K562 (cell line): ENCODE measurements around the gene CD248. TPM values are rescaled to one million over a fixed set of nuclear protein-coding genes. Genes with fewer than 3 reads are reported as not detected.

Experiments used
- ATAC-seq: fragments of 200-7000 bp; cut with Tn5 transposase; 3 replicates; pipeline ENCODE4 v1.9.1; 2020; ENCODE audit warnings: moderate library complexity
- BruUV-seq: library from RNA; stranded (reverse); fragments of 400-500 nt; replicated peaks from 2 replicates; lab custom pipeline; 2021; lab: Mats Ljungman, UMichigan
- CTCF ChIA-PET: fragments of 300-600 bp; formaldehyde crosslinking; extraction: SDS; loops from one replicate; lab custom pipeline; 2021; ENCODE audit warnings: low intra/inter-chr PET ratio; lab: Yijun Ruan, JAX
- POLR2A ChIA-PET: fragments of 300-600, 350-650 bp; sonication (Branson Sonifier 250); formaldehyde crosslinking; extraction: SDS; loops from one replicate; lab custom pipeline; 2021; ENCODE audit warnings: antibody characterized with exemption, inconsistent platforms; lab: Yijun Ruan, JAX
- DNase-seq, 4 experiments: peaks; one replicate each; pipeline versions ENCODE4 v3.0.0 to v3.0.0-alpha.2; 2011 to 2018; ENCODE audit warnings: low spot score in 3 of 4, mixed read lengths in 3 of 4; ENCODE audit errors: extremely low read depth in 1 of 4
- FAIRE-seq: peaks from 2 replicates; lab custom pipeline; 2011; peaks lifted over from hg19 to GRCh38; lab: Jason Lieb, UNC
- H2AFZ ChIP-seq: 2 replicates; pipeline ENCODE4 v1.6.0; 2011; ENCODE audit warnings: low read depth, low read length, control low read depth, inconsistent platforms
- H3K27ac ChIP-seq: fragments of 200-600 bp; 3 replicates; pipeline ENCODE4 v1.8.0; 2011; ENCODE audit warnings: low read depth, mild to moderate bottlenecking, control low read depth, inconsistent platforms, low read length, moderate library complexity, mixed read lengths; ENCODE audit errors: extremely low read depth
- H3K27me3 ChIP-seq, 2 experiments: fragments of 300-600 bp in 1 of 2; 2 replicates in 1 of 2; 3 replicates in 1 of 2; pipeline versions ENCODE4 v1.6.0 to v1.8.0; 2011; ENCODE audit warnings: inconsistent platforms in 2 of 2, low read length in 2 of 2, mild to moderate bottlenecking in 1 of 2, mixed read lengths in 1 of 2, moderate library complexity in 1 of 2; ENCODE audit not compliant: control insufficient read depth in 2 of 2, insufficient read depth in 2 of 2
- H3K36me3 ChIP-seq: fragments of 300-600 bp; 3 replicates; pipeline ENCODE4 v1.8.0; 2011; ENCODE audit warnings: mild to moderate bottlenecking, low read length, inconsistent platforms; ENCODE audit not compliant: control insufficient read depth, insufficient read depth
- H3K4me1 ChIP-seq, 2 experiments: fragments of 200-600 bp in 1 of 2; replicated peaks in 1 of 2; 2 replicates in 1 of 2; 3 replicates in 1 of 2; pipeline versions ENCODE4 v1.5.1 to v1.8.0; 2011; ENCODE audit warnings: inconsistent platforms in 2 of 2, low read length in 2 of 2, mild to moderate bottlenecking in 1 of 2, mixed read lengths in 1 of 2, moderate library complexity in 1 of 2; ENCODE audit not compliant: control insufficient read depth in 2 of 2, insufficient read depth in 2 of 2
- H3K4me2 ChIP-seq: 2 replicates; pipeline ENCODE4 v1.6.1; 2011; ENCODE audit warnings: low read length, control low read depth, inconsistent platforms, mixed read lengths; ENCODE audit not compliant: insufficient read depth
- H3K4me3 ChIP-seq: fragments of 200-600 bp; sonication (generic), shearing (Covaris generic); 2 replicates; pipeline ENCODE4 v1.5.1; 2016; ENCODE audit warnings: control low read depth, inconsistent platforms
- H3K79me2 ChIP-seq: fragments of 200-600 bp; 3 replicates; pipeline ENCODE4 v1.8.0; 2011; ENCODE audit warnings: low read length, inconsistent platforms; ENCODE audit not compliant: control insufficient read depth, insufficient read depth
- H3K9ac ChIP-seq, 2 experiments: 2 replicates each; pipeline versions ENCODE4 v1.6.0 to v1.6.1; 2011; ENCODE audit warnings: low read depth in 2 of 2, low read length in 2 of 2, control low read depth in 1 of 2, inconsistent platforms in 1 of 2, mild to moderate bottlenecking in 1 of 2, mixed read lengths in 1 of 2; ENCODE audit not compliant: insufficient read depth in 1 of 2
- H3K9me1 ChIP-seq: one replicate; pipeline ENCODE4 v1.6.0; 2011; ENCODE audit warnings: inconsistent platforms, mild to moderate bottlenecking, low read length, moderate library complexity; ENCODE audit not compliant: control insufficient read depth, insufficient read depth
- H3K9me3 ChIP-seq: replicated peaks from 2 replicates; pipeline ENCODE4 v1.5.1; 2011; ENCODE audit warnings: low read depth, low read length, inconsistent platforms; ENCODE audit not compliant: control insufficient read depth, insufficient read depth
- H4K20me1 ChIP-seq: replicated peaks from 2 replicates; pipeline ENCODE4 v1.6.1; 2011; ENCODE audit warnings: low read length, inconsistent platforms, mixed read lengths; ENCODE audit not compliant: control insufficient read depth, insufficient read depth
- CREBBP ChIP-seq: IDR thresholded peaks from one replicate; pipeline ENCODE4 v1.6.1; 2012; ENCODE audit warnings: low read depth, mild to moderate bottlenecking, control low read depth, inconsistent platforms, low read length
- CTCF ChIP-seq, 3 experiments: IDR thresholded peaks in 2 of 3; conservative IDR thresholded peaks in 1 of 3; 2 replicates each; pipeline ENCODE4 v1.5.1; 2011 to 2012; ENCODE audit warnings: low read length in 3 of 3, mild to moderate bottlenecking in 3 of 3, control low read depth in 2 of 3, improper control_type of control experiment in 1 of 3, inconsistent platforms in 1 of 3, low read depth in 1 of 3, mixed read lengths in 1 of 3, moderate library complexity in 1 of 3; ENCODE audit not compliant: insufficient read depth in 2 of 3
- GMEB1 ChIP-seq: fragments of 250-450 bp; sonication (Bioruptor Pico); IDR thresholded peaks from 2 replicates; pipeline ENCODE4 v1.4.0; 2020; ENCODE audit warnings: mild to moderate bottlenecking
- MXD1 ChIP-seq: fragments of 250-450 bp; sonication (Bioruptor Pico); IDR thresholded peaks from 2 replicates; pipeline ENCODE4 v1.8.0; 2021; ENCODE audit warnings: borderline replicate concordance, mild to moderate bottlenecking, moderate library complexity; ENCODE audit not compliant: poor library complexity, severe bottlenecking
- PATZ1 ChIP-seq: fragments of 250-450 bp; sonication (Bioruptor Pico); IDR thresholded peaks from 2 replicates; pipeline ENCODE4 v1.5.0; 2020; ENCODE audit warnings: mild to moderate bottlenecking, borderline replicate concordance
- RBFOX2 ChIP-seq: fragments of 200-400 bp; formaldehyde crosslinking; IDR thresholded peaks from 2 replicates; pipeline ENCODE4 v1.6.1; 2017; ENCODE audit warnings: low read depth, mild to moderate bottlenecking, low read length, moderate library complexity
- WGBS: fragments of 100-300 bp; shearing (Covaris generic); methylation state at CpG from one replicate; pipeline ENCODE4 v1.1.6; 2016; ENCODE audit warnings: low coverage, mixed read lengths; ENCODE audit not compliant: insufficient coverage; ENCODE audit errors: missing lambda C conversion rate; 5-methylcytosine and 5-hydroxymethylcytosine counted together
- in situ Hi-C: fragments of 300-500 bp; cut with MboI; formaldehyde crosslinking; loops from 4 replicates; pipeline ENCODE4 v1.15.0; 2018; ENCODE audit warnings: inconsistent platforms, mixed read lengths
- intact Hi-C: fragments of 100-400 bp; cut with micrococcal nuclease; formaldehyde crosslinking; loops from 2 replicates; pipeline ENCODE4 v1.14.2; 2022
- polyA plus RNA-seq, 8 experiments: library from polyadenylated mRNA; depleted of rRNA in 4 of 8; stranded (reverse) in 5 of 8; unstranded in 3 of 8; fragments of >200 nt; fragmentation: Nextera tagmentation in 2 of 8; fragmentation: Illumina TruSeq in 1 of 8; extraction: Ambion mirVana in 2 of 8; extraction: Trizol in 1 of 8; gene quantifications; 2 replicates each; pipeline versions ENCODE4 v1.2.1 to v1.2.3, GENCODE V29; 2011 to 2014; ENCODE audit warnings: inconsistent platforms in 1 of 8, missing spikeins in 1 of 8
- total RNA-seq, 7 experiments: library from RNA; depleted of rRNA in 6 of 7; stranded (reverse); fragments of >200 nt in 6 of 7; fragmentation: Illumina TruSeq in 2 of 7; extraction: Trizol in 2 of 7; gene quantifications; 2 replicates each; pipeline versions ENCODE4 v1.2.1 to v1.2.3, GENCODE V29; 2011 to 2021; ENCODE audit warnings: low replicate concordance in 1 of 7

The CD248 gene
- total and polyA plus RNA-seq, 9 of the 15 experiments (the other 6 are each of a cell fraction or from before 2014, with no cell fraction given): 0.09 TPM; not detected in 8

GRCh38 chr11:66330931-66331330 is 14.1 kb upstream of the CD248 start:
- H2AFZ ChIP-seq: no peak overlapping the region
- no peak overlapping the region for H3K4me3 ChIP-seq
- no TSS peak for BruUV-seq
- intact Hi-C loops: no loop called here
- WGBS: 68% methylated on average over 10 of the region's 10 CpGs
- no peak overlapping the region for H3K27ac ChIP-seq
- peaks cover 21 to 81% of the 10 kb centered on the region in 2 experiments for H3K4me1 ChIP-seq
- H3K27me3 ChIP-seq: no peaks in the 10 kb centered on the region
- ATAC-seq (no peak), FAIRE-seq (no peak), DNase-seq (no peak)
- H3K36me3 ChIP-seq: no peaks in the 10 kb centered on the region
- no peak for TF ChIP-seq RBFOX2
- TF ChIP-seq CREBBP: no peak
- TF ChIP-seq GMEB1 (CRISPR knock-in tag): no peak
- TF ChIP-seq CTCF (IDR thresholded peaks at IDR 0.05 in 2 of 3, conservative IDR thresholded peaks at IDR 0.05 in 1 of 3; ENCODE audit: insufficient read depth in 2 of 3, low read depth in 1 of 3, low read length in 3 of 3): 0 out of 6 replicates have a peak, but pooled peaks of 1 of the 3 experiments have one; percentile 25
- no peak for TF ChIP-seq PATZ1 (CRISPR knock-in tag)
- TF ChIP-seq MXD1 (CRISPR knock-in tag): no peak
- peaks cover 4% of the 10 kb centered on the region for H3K9me1 ChIP-seq
- H4K20me1 ChIP-seq: no peaks in the 10 kb centered on the region
- no peaks in the 10 kb centered on the region for H3K79me2 ChIP-seq
- H3K9me3 ChIP-seq: no peaks in the 10 kb centered on the region
- no peak overlapping the region for H3K4me2 ChIP-seq
- ChIA-PET POLR2A (interaction anchor here (0.6 to 1.5 kb wide), 3 partner anchors 10 to 627 kb away, joined by 3 to 4 read pairs (median 3); no protein-coding TSS in a partner anchor), CTCF (no interaction called here)
- H3K9ac ChIP-seq: 0 out of 4 replicates have a peak overlapping the region, but pooled peaks of 1 of the 2 experiments have one; percentile 14
- in situ Hi-C loops: no loop called here
